ENCODE data around the gene FARP1. TPM values are rescaled to one million over a fixed set of nuclear protein-coding genes. Genes with fewer than 3 reads are reported as not detected.

Gene FARP1
- total RNA-seq, 4 donors from 2014 or later = 11.0 to 27.2 (median 13.6) TPM

GRCh38 chr13:98476106-98476505 is 333.2 kb downstream of the FARP1 start:
- Histone ChIP-seq H3K4me1 (peaks cover 52% of the 10 kb centered on the region), H3K9me3 (no peaks in the 10 kb centered on the region), H3K27me3 (no peaks in the 10 kb centered on the region), H3K36me3 (peaks cover 41% of the 10 kb centered on the region), H3K27ac (peak overlapping the region; percentile 40), H3K4me3 (no peak overlapping the region)
- no peak for TF ChIP-seq POLR2AphosphoS5 (IDR thresholded peaks at IDR 0.05)
- no peak for TF ChIP-seq CTCF (IDR thresholded peaks at IDR 0.05)
- no peak for TF ChIP-seq POLR2A (IDR thresholded peaks at IDR 0.05)
- no peak for TF ChIP-seq EP300 (IDR thresholded peaks at IDR 0.05)
- DNase-seq (ENCODE audit: low spot score in 2 of 2) = peak in 1 of 2 donors; percentile 52
- 69% methylated on average over 5 of the region's 5 CpGs for WGBS

- Histone ChIP-seq H3K27me3 (no peaks in the 10 kb centered on the region), H3K9me3 (no peaks in the 10 kb centered on the region), H3K36me3 (peaks cover 40% of the 10 kb centered on the region), H3K4me3 (no peak overlapping the region), H3K4me1 (peaks cover 56% of the 10 kb centered on the region), H3K27ac (peak overlapping the region; percentile 40)
- WGBS = 56% methylated on average over 9 of the region's 13 CpGs
- peak in 1 of 2 donors; percentile 69 for DNase-seq (ENCODE audit: low spot score in 2 of 2)
- TF ChIP-seq POLR2A (IDR thresholded peaks at IDR 0.05) (no peak), CTCF (IDR thresholded peaks at IDR 0.05) (no peak), EP300 (IDR thresholded peaks at IDR 0.05) (no peak), POLR2AphosphoS5 (IDR thresholded peaks at IDR 0.05) (no peak)
Measured at GRCh38 chr13:98476538-98476966, 333.7 kb downstream of the FARP1 start.

- Histone ChIP-seq H3K27ac (no peak overlapping the region), H3K4me3 (no peak overlapping the region), H3K27me3 (no peaks in the 10 kb centered on the region), H3K36me3 (peaks cover 24% of the 10 kb centered on the region), H3K4me1 (peaks cover 70% of the 10 kb centered on the region), H3K9me3 (no peaks in the 10 kb centered on the region)
- peak in 1 of 2 donors; percentile 59 for DNase-seq (ENCODE audit: low spot score in 2 of 2)
- TF ChIP-seq POLR2A (IDR thresholded peaks at IDR 0.05) (no peak), CTCF (IDR thresholded peaks at IDR 0.05) (no peak), EP300 (IDR thresholded peaks at IDR 0.05) (no peak), POLR2AphosphoS5 (IDR thresholded peaks at IDR 0.05) (no peak)
- WGBS = 74% methylated on average over 16 of the region's 16 CpGs
Measured at GRCh38 chr13:98478189-98479129, 335.6 kb downstream of the FARP1 start.

GRCh38 chr13:98479496-98480003 is 336.7 kb downstream of the FARP1 start:
- no peak overlapping the region for H3K27ac ChIP-seq
- H3K36me3 ChIP-seq = peaks cover 13% of the 10 kb centered on the region
- no peak overlapping the region for H3K4me3 ChIP-seq
- no peaks in the 10 kb centered on the region for H3K27me3 ChIP-seq
- WGBS = 90% methylated on average over 8 of the region's 8 CpGs
- peak in 1 of 2 donors; percentile 55 for DNase-seq (ENCODE audit: low spot score in 2 of 2)
- H3K9me3 ChIP-seq = no peaks in the 10 kb centered on the region
- H3K4me1 ChIP-seq = peaks cover 73% of the 10 kb centered on the region
- TF ChIP-seq POLR2A (IDR thresholded peaks at IDR 0.05) = no peak
- TF ChIP-seq CTCF (IDR thresholded peaks at IDR 0.05) = no peak
- no peak for TF ChIP-seq EP300 (IDR thresholded peaks at IDR 0.05)
- TF ChIP-seq POLR2AphosphoS5 (IDR thresholded peaks at IDR 0.05) = no peak

Measured in suprapubic skin (tissue), 4 donors.